ENCODE measurements around the gene DLX3. TPM values are rescaled to one million over a fixed set of nuclear protein-coding genes. Genes with fewer than 3 reads are reported as not detected.

DLX3 gene
- total and polyA plus RNA-seq, 2 of the 8 experiments (the other 6 are each of a cell fraction or from before 2014, with no cell fraction given), result 0.15 to 0.20 TPM

DNA sequence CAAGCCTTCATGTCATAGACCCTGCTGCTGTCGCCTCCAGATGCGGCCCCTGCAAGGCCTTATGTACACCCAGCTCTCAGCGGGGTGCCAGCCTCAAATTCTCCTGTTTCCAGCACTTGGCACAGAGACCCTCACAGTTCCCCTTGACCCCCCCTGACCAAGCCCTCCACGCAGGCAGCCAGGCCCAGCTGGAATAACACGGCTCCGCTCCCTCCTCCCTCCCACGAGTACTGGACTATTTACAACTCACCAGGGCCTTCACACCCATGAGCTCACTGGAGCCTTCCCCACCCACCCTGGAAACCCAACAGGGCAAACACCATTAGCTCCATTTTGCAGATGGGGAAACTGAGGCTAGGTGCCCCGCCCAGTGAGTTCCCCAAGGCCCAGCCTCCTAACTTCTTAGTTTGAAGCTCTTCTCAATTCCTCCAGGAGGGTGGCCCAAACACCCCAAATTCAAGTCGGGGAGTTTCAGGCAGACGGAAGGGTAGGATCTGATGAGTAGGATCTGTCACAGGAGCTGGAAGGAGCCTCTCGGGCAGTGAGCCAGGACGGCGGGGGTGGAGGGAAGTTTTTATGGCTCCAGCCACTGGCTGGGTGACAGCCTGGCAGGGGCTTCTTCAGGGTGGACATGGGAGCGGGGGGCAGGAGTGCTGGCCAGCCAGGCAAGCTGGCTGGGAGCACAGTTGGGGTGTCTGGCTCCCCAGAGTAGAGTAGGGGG, 43.5 kb downstream of the DLX3 start (continued):
- TF ChIP-seq KDM5A (IDR thresholded peaks at IDR 0.05; ENCODE audit: low read length), result no peak
